A673 (cell line): ENCODE measurements around the gene KCNK17.

Experiments used
- EZH2 ChIP-seq: fragments of 200-600 bp; sonication (generic); IDR thresholded peaks from 2 replicates; pipeline ENCODE4 v1.6.1; 2017; ENCODE audit warnings: borderline replicate concordance, low read depth, mild to moderate bottlenecking, mixed read lengths, antibody characterized with exemption, low read length; ENCODE audit not compliant: poor library complexity, severe bottlenecking
- TF ChIP-seq, protein P1 (sequence below): fragments of 300-800, 200-600 bp; sonication (generic); conservative IDR thresholded peaks from 2 replicates; pipeline ENCODE4 v1.5.1; 2017; ENCODE audit warnings: low read depth, mild to moderate bottlenecking, antibody characterized with exemption, low read length, moderate library complexity, mixed read lengths

DNA sequence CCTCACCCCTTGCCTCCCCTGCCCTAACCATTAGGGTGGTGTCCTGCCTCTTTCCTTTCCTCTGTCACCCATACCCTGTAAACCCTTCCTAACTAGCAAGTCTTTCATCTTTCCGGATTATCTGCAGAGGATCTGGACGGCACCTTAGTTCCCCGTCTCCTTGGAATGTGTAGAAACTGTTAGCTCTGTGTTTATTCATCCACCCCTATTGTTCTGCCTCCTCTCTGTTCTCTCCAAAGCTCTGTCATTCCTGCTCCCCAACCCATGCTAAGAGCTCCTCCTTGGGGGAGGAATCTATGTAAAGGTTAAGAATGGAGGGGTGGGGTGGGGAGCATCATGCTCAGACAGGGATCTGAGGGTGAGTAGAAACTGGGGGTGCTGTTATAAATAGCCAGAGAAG lies 45.5 kb downstream of the KCNK17 start:
- TF ChIP-seq EZH2, result no peak
- TF ChIP-seq, protein P1, sequence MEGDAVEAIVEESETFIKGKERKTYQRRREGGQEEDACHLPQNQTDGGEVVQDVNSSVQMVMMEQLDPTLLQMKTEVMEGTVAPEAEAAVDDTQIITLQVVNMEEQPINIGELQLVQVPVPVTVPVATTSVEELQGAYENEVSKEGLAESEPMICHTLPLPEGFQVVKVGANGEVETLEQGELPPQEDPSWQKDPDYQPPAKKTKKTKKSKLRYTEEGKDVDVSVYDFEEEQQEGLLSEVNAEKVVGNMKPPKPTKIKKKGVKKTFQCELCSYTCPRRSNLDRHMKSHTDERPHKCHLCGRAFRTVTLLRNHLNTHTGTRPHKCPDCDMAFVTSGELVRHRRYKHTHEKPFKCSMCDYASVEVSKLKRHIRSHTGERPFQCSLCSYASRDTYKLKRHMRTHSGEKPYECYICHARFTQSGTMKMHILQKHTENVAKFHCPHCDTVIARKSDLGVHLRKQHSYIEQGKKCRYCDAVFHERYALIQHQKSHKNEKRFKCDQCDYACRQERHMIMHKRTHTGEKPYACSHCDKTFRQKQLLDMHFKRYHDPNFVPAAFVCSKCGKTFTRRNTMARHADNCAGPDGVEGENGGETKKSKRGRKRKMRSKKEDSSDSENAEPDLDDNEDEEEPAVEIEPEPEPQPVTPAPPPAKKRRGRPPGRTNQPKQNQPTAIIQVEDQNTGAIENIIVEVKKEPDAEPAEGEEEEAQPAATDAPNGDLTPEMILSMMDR, result no peak
